ENCODE measurements around the gene SLIT3.
A peak's percentile ranks its signal among the peaks of the same experiment; 100 is the strongest.
"Not testable (repeated sequence)": the region's sequence is repeated elsewhere in the genome, so short reads cannot be mapped to it uniquely, and the experiment has no call there.

Gene SLIT3

GRCh38 chr5:168749391-168750100, 551.4 kb downstream of the SLIT3 start:
- DNase-seq, result no peak

- peak; percentile 68 for DNase-seq
Observed at GRCh38 chr5:168747987-168748777, 552.8 kb downstream of the SLIT3 start.

- no peak for DNase-seq
Observed at GRCh38 chr5:168746893-168747640, 553.9 kb downstream of the SLIT3 start.

- DNase-seq, result not testable (repeated sequence)
Observed at GRCh38 chr5:168746126-168746892, 554.6 kb downstream of the SLIT3 start.

- DNase-seq, result no peak
Observed at GRCh38 chr5:168743617-168744016, 557.3 kb downstream of the SLIT3 start.

GRCh38 chr5:168742311-168742710, 558.6 kb downstream of the SLIT3 start:
- not testable (repeated sequence) for DNase-seq

- DNase-seq, result no peak
Observed at GRCh38 chr5:168740811-168741213, 560.1 kb downstream of the SLIT3 start.

- DNase-seq, result no peak
Observed at GRCh38 chr5:168740092-168740800, 560.7 kb downstream of the SLIT3 start.

- no peak for DNase-seq
Observed at GRCh38 chr5:168737066-168737465, 563.9 kb downstream of the SLIT3 start.

GRCh38 chr5:168736281-168736831, 564.6 kb downstream of the SLIT3 start:
- no peak for DNase-seq

GRCh38 chr5:168734620-168735300, 566.2 kb downstream of the SLIT3 start:
- DNase-seq, result no peak

GRCh38 chr5:168734119-168734518, 566.8 kb downstream of the SLIT3 start:
- DNase-seq, result no peak

- DNase-seq, result no peak
Observed at GRCh38 chr5:168728546-168729211, 572.3 kb downstream of the SLIT3 start.

- no peak for DNase-seq
Observed at GRCh38 chr5:168727547-168727946, 573.4 kb downstream of the SLIT3 start.

GRCh38 chr5:168726342-168726741, 574.6 kb downstream of the SLIT3 start:
- no peak for DNase-seq

- no peak for DNase-seq
Observed at GRCh38 chr5:168724227-168724626, 576.7 kb downstream of the SLIT3 start.

GRCh38 chr5:168723037-168723436, 577.9 kb downstream of the SLIT3 start:
- DNase-seq, result no peak

GRCh38 chr5:168721966-168722365, 579.0 kb downstream of the SLIT3 start:
- DNase-seq, result no peak

- DNase-seq, result no peak
Observed at GRCh38 chr5:168721002-168721753, 579.8 kb downstream of the SLIT3 start.

GRCh38 chr5:168720575-168720974, 580.4 kb downstream of the SLIT3 start:
- no peak for DNase-seq
